IPS DF 4.7 (cell line): ENCODE data around the gene EDC3.

ENCODE experiments used
- DNase-seq: peaks from one replicate; pipeline ENCODE4 v3.0.0-alpha.2; 2013; ENCODE audit warnings: low spot score; ENCODE audit errors: extremely low read depth

Gene EDC3

DNA sequence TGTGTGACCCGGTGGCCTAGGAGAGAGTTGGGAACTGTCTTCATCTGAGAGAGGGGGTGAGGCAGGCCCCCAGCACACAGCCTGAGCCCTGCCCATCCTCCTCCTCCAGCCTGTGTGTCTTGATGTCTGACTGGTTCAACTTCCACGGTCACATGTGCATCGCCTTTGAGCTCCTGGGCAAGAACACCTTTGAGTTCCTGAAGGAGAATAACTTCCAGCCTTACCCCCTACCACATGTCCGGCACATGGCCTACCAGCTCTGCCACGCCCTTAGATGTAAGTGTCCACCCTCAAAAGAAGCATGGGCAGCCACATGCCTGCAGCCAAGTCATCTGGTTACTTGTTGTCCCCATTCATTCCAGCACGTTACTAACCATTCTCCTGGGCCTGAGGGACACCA, 70.1 kb downstream of the EDC3 start:
- no peak for DNase-seq

DNA sequence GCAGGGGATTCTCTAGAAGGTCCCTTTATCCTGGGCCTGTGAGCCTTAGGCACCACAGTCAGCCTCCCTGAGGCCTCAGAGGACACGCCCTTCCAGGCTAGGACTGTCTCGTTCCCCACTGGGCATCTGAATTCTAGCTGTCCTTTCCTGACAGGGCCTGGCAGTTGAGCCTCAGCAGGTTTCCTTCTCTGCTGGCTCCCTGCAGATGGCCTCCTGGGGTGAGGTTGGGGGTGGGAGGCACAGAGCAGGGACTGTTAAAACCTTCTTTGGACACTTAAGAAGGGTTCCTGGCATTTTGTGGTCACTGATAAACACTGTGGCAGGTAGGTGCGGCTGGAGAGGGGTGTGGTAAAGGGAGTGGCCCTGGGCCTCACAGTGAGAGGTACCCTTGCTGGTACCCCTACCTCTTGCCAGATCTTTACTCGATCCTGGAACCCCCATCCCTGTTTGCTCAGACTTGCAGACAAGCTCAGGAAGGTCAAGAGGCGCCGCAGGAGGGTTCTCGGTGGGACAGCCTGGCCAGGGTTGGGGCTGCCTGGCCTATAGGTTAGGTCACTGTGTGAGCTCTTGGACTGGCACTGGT, 71.7 kb downstream of the EDC3 start:
- no peak for DNase-seq

DNA sequence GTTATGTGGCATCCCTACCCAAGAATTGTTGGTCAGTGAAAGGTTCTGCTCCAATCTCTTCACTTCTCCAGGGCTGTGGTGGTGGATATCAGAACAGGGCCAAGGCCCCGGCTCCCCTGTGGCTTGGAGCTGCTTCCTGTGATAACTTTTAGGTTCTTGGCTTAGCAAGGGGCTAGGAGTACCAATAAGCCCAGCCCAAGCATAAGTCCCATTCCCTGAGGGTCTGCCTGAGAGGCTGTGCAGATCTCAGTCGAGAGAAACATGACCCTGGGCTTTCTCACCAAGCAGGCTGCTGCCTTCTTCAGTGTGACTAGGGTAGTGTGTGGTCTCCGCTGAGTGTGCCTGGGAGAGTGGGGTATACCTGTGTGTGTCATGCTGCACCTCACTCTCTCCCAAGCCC, 73.1 kb downstream of the EDC3 start:
- no peak for DNase-seq

DNA sequence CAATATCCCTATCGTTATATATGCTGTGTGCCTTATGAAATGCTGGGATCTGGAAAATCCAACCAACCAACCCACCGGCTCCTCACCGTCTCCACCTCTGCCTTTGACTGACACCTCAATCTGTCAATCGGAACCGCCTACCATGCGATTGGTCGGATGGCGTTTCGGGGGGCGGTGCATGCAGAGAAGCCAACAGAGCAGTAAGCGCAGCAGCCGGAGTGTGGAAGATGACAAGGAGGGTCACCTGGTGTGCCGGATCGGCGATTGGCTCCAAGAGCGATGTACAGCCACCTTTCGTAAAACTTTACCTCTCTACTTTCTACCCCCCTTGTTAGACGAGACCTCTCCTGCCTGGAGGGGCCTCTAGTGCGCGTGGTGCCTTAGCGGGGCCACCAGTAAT, 73.9 kb downstream of the EDC3 start:
- DNase-seq, result no peak

DNA sequence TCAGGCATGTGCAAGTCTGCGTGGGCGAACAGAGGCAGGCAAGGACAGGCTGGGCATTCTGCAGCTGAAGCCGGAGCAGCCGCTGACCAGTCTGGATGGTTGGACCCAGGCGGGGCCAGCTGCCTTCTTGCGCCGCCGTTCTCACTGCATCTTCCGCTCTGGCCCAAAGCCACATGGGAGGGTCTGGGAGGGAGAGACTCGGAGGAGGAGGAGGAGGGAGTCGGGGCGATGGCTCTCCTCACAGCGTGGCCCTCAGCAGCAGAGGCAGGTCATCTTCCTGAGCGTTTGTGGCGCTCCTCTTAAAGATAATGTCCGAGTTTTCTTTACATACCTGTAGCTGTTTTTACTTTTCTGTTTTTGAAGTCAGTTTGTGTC, 74.3 kb downstream of the EDC3 start:
- DNase-seq, result no peak

DNA sequence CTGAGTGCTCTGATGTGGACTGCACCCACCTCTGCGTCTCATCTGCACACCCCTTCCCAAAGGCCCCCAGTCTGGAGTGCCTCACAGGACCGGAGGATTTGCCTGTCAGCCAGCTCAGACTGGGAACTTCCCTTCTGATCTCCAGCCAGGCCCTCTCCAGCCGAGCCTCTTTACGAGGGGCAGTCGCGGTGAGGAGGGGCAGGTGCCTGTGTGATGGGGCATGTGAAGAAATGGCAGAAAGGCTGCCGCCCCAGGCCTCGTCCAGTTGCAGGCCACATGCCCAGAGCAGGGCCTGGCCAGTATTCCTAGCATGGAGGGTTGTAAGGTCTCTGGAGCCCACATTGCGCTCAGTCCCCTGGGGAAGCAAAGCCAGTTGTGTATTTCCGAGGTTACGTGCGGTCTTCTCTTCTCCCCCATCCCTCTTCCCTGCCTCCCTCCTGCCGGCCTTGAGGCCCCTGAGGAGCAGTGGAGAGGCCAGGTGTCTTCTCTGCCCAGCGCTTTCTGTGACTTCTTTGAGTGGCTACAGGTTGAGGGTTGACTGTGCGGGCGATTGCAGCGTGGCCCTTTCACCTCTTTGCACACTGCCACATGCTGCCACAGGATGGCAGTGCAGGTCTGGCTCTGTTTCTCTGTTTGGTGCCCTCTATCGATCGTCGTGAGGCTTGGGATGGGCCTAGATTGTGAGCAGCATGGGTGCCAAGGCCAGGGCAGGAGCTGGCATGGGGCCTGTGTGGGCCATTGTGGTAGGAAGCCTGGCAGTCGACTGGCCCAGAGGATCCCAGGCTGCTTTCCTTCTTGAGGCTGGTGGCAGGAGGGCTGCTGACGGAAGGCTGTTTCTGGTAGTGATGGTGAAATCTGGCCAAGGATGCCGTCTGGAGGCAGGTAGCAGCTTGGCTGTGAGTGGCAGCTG, 74.9 kb downstream of the EDC3 start:
- peak; percentile 66 for DNase-seq

DNA sequence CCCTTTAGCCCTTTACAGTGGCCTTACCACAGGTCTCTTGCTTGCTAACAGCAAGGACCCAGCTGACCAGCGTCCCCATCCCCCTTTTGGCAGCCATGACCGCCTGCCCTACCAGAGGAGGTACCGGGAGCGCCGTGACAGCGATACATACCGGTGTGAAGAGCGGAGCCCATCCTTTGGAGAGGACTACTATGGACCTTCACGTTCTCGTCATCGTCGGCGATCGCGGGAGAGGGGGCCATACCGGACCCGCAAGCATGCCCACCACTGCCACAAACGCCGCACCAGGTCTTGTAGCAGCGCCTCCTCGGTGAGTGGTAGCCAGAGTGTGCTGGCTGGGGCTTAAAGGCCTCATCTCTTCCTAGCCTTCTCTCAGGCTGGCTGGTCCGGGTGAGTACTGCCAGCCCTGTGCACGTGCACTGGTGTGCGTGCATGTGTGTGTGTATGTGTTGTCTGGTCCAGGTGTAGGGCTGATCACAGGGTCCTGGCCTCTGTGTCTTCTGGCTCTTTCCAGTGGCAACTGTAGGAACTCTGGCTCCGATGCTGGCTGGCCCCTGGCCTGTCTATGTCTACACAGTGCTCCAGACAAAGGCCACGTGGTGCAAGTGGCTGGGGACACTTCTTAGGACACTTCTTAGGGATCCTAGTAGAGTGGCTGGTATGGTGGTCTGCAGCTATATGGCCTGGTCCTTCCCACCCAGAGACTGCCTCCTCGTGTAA, 75.7 kb downstream of the EDC3 start:
- no peak for DNase-seq

DNA sequence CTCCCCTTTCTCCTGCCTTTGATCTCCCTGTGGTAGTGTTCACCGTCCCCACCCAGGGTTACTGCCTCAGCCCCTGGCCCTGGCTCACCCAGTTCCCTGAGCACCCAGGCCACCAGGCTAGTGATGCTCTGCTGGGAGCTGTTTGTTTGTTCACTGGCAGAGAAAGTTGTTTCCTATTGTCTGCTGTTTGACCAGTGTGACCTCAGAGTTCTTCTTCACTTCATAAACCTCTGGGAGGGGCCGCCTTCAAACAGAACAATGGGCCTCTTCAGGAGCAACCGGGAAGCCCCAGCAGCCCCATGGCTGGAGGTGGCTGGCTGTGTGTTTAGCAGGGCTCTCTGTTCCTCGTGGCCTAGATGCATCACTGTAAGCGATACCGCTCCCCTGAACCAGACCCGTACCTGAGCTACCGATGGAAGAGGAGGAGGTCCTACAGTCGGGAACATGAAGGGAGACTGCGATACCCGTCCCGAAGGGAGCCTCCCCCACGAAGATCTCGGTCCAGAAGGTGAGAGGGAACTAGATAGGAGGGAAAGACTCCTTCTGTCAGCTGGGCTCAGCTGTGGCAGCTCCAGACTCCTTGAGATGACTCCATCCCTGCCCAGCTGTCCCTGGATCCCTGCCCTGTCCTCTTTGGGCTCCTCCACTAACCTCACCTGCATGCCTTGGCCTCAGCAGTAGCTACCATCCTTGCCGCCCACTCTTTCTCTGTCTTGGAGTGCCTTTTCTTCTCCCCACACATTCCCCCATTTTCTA, 76.8 kb downstream of the EDC3 start:
- no peak for DNase-seq

DNA sequence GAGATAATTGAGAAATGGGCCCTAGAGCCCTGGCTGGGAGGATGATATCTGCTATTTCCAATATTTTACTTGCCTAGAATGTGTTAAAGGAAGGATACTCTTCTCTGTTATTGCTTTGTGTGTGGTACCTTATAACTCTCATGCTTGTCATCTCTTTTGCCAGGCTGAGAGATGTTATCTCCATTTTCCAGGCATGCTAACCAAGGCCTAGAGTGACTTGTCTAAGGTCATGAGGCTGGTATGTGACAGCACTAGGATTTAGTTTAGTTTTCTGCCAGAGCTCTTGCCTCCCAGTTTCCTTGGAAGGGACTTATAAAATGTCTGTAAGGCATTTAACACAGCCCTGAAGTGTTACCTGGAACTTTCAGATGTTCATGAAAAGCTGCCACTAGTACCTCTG, 78.8 kb downstream of the EDC3 start:
- DNase-seq, result no peak

DNA sequence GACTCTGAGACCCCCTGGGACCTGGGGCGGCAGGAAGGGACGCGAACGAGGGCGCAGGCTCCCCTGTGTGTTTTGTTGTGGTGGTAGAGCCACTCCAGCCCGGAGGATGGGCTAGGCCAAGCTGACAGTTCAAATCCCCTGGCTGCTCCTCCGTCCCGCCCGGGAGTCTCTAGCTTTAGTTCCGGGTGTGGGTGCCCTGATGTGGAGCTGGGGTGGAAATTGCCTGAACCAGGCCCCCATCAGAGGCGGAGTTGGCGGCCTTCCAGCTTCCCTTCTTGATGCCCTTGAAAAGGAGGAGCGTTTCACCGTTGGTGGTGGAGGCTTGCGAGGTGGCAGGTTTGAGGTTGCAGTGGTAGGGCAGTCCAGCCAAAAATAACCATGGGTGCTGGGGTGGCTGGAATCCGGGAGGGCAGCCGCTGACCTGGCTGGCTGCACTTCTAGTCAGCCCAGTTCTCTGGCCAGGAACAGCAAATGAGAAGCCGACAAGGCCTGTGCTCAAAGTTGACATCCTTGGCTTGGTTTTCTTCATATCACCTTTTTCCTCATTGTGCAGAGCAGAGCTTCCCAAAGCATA, 79.4 kb downstream of the EDC3 start:
- no peak for DNase-seq

DNA sequence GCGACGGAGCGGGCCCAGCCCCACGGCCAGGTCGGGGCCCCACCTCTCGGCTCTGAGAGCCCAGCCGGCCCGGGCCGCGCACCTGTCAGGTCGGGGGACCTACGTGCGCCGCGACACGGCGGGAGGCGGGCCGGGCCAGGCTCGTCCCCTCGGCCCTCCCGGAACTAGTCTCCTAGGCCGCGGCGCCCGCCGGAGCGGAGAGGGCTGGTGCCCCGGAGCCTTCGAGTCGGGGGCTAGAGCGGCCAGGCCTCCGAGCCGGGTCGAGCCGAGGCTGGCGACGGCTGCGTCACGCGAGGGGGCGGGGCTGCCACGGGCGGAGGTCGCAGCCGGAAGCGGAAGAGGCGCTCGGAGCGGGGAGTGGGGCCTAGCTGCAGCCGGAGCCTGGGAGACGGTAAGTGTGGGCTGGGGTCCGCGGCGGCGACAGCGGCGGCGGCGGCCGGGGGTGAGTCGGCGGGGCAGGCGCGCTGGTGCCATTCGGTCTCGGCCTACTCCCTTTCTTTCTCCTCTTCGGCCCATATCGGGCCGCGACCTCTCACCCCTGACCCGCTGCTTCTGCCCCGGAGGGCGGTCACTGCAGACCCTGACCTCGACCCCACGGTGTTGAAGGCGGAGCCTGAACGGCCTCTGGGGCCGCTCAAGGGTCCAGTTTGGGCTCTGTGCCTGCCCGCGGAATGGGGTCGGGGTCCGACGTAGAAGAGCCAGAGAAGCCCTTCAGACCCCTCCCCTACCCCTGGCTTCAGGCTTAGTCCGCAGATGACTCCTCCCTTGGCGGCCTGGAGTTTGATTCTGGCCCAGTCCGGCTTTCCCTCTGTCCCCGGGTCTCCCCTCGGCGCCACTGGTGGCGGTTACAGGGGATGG, 80.1 kb downstream of the EDC3 start, which contains the start of gene CLK3:
TSS of gene CLK3 (plus strand) at position 329 of the 858 bp plus-strand sequence. CDS start 3,361 bp downstream, outside the sequence.
- no peak for DNase-seq

DNA sequence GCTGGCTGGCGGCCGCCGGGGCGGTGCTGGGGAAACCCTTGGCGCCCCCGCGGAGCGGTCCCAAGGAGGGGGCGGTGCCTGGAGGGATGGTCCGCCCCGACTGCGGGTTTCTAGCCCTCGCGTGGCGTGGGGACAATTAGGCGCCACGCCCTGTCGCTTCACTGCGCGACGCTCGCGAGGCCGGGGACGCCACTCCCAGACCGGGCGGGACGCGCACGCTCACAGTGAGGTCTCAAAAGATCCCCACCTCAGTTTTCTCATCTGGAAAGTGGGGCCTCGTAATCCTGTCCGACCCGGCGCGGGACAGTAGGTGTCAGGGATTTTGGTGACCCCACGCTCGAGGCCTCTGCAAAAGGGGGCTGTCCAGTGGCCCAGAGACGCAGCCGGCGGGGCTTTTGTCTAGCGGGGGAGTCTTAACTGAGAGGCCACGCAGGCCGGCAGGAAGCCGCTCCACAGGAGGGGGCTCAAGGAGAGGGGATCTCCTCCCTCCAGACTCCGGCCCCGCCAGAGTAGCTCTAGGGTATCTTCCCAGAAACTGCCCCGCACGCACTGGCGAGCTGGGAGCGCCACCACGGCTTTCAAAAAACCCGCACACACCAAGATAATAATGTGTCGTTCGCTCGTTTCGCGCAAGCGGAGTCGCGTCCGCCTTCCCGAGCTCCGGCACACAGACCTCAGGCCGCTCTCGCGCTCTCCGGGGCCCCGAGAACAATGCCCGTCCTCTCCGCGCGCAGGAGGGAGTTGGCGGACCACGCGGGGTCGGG, 80.9 kb downstream of the EDC3 start:
- no peak for DNase-seq

DNA sequence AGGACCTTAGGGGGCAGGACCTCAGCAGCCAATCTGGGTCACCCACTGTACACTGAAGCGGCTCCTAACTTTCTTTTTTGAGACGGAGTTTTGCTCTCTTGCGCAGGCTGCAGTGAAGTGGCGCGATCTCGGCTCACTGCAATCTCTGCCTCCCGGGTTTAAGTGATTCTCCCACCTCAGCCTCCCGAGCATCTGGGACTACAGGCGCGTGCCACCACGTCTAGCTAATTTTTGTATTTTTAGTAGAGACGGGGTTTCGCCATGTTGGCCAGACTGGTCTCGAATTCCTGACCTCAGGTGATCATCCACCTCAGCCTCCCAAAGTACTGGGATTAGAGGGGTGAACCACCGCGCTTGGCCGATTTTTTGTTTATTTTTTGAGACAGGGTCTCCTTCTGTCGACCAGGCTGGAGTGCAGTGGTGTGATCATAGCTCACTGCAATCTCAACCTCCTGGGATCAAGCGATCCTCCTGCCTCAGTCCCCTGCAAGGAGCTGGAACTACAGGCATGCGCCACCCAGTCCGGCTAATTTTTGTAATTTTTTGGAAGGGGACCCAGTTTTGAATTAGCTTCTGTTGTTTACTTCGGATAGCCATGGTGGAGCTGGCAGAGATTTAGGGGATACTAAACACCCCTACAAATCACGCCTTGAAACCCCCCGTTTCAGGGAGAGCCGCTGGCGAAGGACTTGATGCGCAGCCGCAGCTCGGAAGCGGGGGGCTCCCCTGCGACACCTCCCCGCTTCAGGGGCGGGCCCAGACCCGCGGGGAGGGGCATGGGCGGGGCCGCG, 81.7 kb downstream of the EDC3 start:
- DNase-seq, result no peak

DNA sequence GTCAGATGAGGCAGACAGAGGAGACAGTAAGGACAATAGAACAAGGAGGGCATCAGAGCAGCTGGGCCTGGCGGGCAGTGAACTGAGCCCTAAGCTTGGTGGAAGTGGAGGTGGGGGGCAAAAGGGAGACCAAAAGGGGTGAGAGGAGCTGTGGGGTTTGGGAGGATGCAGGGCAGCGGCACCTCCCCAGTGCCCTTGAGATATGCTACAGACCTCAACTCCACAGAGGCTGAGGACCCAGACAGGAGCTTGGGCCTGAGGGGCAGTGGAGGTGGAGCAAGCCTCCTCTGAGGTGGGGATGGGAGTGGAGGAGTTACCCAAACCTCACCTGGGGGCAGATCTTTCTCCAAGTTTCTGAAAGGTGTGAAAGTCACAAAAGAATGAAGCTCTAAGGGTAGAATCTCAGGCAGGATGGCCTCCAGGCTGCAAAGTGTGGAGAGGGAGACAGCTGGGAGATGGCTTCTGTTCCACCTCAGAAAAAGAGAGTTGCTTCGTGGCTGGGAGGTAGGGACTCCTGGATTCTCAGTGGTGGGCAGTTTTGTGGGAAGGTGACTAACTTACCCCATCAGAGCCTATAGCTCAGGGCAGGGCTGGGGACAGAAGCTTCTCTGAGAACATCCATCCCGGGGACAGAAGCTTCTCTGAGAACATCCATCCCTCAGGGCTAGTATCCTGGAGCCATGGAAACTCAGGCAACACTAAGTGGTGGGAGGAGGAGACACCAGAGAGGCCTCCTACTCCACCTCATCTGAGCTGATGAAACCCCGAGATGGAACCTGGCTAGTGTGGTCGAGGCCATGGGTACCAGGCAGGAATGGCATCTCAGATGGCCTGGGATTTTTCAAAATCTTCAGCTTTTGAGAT, 82.5 kb downstream of the EDC3 start:
- no peak for DNase-seq

DNA sequence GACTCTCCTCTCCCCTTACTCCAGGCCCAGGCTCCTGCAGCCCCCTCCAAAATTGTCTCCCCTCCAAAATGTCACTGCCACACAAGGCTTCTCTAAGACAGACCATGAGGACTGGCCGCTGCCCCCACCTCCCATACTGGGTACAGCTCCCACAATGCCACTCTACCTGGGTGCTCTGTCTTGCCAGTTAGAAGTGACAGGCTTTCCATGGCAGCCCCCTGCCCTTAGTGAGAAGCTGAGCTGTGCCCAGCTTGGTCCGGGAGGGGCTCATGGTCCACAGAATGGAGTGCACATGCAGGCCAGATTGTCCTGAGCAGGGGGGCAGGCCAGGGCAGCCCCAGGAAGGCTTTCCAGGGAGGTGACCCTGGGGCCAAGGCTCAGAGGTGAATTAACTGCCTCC, 83.1 kb downstream of the EDC3 start:
- no peak for DNase-seq

DNA sequence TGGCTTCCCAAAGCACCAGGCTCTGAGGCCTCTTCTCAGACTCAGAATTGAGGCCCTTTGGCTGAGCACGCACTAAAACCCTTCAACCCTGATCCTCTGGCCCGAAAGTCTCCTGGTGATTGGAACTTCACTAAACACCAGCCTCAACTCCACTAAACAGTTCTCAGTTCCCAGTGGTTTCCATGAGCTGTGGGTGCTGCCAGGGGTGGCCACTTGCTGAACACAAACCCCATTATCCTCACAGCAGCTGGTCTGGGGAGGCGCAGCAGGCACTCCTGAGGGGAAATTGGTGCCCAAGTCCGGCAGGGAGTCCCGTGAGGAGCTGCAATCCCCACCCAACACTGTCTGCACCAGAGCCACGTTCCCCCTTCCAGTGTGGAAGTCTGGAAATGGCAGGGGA, 84.0 kb downstream of the EDC3 start:
- no peak for DNase-seq

DNA sequence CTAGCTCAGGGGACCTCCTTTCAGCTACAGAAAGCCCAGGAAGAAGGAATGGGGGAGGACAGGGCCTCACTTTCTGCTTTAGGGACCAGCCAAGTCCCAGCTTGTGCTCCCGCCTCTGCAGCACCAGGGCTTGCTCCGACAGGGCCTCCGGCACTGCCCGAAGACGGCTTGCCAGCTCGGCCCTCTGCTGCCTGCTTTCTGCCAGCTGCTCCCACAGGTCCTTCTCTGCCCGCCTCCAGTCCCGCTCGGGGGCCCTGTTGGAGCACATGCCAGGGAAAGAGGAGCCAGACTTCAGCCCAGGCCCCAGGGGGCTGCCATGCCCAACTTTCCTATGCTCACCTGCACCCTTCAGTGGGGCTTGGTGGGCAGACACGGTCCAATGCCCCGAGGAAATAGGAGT, 84.5 kb downstream of the EDC3 start:
- no peak for DNase-seq
